GM12878 (cell line): ENCODE measurements around the gene DBX2. TPM values are rescaled to one million over a fixed set of nuclear protein-coding genes. Genes with fewer than 3 reads are reported as not detected.

Experiments
- ATAC-seq: fragments of 200-7000 bp; cut with Tn5 transposase; 3 replicates; pipeline ENCODE4 v1.9.1; 2020; ENCODE audit warnings: mild to moderate bottlenecking, moderate library complexity
- BruUV-seq: library from RNA; stranded (reverse); fragments of 400-500 nt; replicated peaks from 2 replicates; lab custom pipeline; 2021; lab: Mats Ljungman, UMichigan
- CTCF ChIA-PET: fragments of 300-600 bp; sonication (Branson Sonifier 250); formaldehyde crosslinking; extraction: SDS; loops from one replicate; lab custom pipeline; 2021; ENCODE audit warnings: inconsistent platforms; lab: Yijun Ruan, JAX
- POLR2A ChIA-PET: fragments of 350-600 bp; formaldehyde crosslinking; extraction: SDS; loops from one replicate; lab custom pipeline; 2021; ENCODE audit warnings: inconsistent platforms; lab: Charles Lee
- RAD21 ChIA-PET: fragments of 300-600 bp; sonication (Branson Sonifier 250); formaldehyde crosslinking; loops from one replicate; lab custom pipeline; 2023; ENCODE audit warnings: antibody characterized with exemption; ENCODE audit not compliant: unreplicated experiment; lab: Charles Lee
- SMC1A ChIA-PET: fragments of 300-600 bp; sonication (Branson Sonifier 250); formaldehyde crosslinking; loops from one replicate; lab custom pipeline; 2023; ENCODE audit not compliant: unreplicated experiment, uncharacterized antibody; lab: Charles Lee
- DNase-seq: peaks from one replicate; pipeline ENCODE4 v3.0.0-alpha.2; 2011; ENCODE audit warnings: low read depth, low spot score
- FAIRE-seq: peaks from 3 replicates; lab custom pipeline; 2011; peaks lifted over from hg19 to GRCh38; lab: Jason Lieb, UNC
- H2AFZ ChIP-seq: 2 replicates; pipeline ENCODE4 v1.6.0; 2011; ENCODE audit warnings: low read depth, low read length, control low read depth; ENCODE audit not compliant: control insufficient read depth
- H3K27ac ChIP-seq: 2 replicates; pipeline ENCODE4 v1.5.1; 2011; ENCODE audit warnings: control low read depth; ENCODE audit not compliant: control insufficient read depth, insufficient read depth
- H3K27me3 ChIP-seq, 2 experiments: replicated peaks in 1 of 2; 2 replicates each; pipeline versions ENCODE4 v1.6.0 to v1.6.1; 2011; ENCODE audit warnings: low read length in 1 of 2; ENCODE audit not compliant: control insufficient read depth in 2 of 2, insufficient read depth in 2 of 2
- H3K36me3 ChIP-seq, 2 experiments: 2 replicates each; pipeline ENCODE4 v1.5.1; 2011; ENCODE audit warnings: low read length in 1 of 2; ENCODE audit not compliant: control insufficient read depth in 2 of 2, insufficient read depth in 2 of 2
- H3K4me1 ChIP-seq: 2 replicates; pipeline ENCODE4 v1.6.1; 2011; ENCODE audit warnings: mild to moderate bottlenecking, low read length, moderate library complexity, mixed read lengths; ENCODE audit not compliant: control insufficient read depth, insufficient read depth
- H3K4me2 ChIP-seq: 2 replicates; pipeline ENCODE4 v1.6.0; 2011; ENCODE audit warnings: control low read depth; ENCODE audit not compliant: control insufficient read depth, insufficient read depth
- H3K4me3 ChIP-seq: fragments of 200-600 bp; sonication (generic); 2 replicates; pipeline ENCODE4 v1.5.1; 2016
- H3K79me2 ChIP-seq: 2 replicates; pipeline ENCODE4 v1.6.0; 2011; ENCODE audit warnings: low read length; ENCODE audit not compliant: control insufficient read depth, insufficient read depth
- H3K9ac ChIP-seq: 2 replicates; pipeline ENCODE4 v1.8.0; 2011; ENCODE audit warnings: low read length, control low read depth, mixed read lengths; ENCODE audit not compliant: control insufficient read depth, insufficient read depth
- H3K9me3 ChIP-seq: replicated peaks from 3 replicates; pipeline ENCODE4 v1.5.1; 2011; ENCODE audit warnings: mild to moderate bottlenecking, low read length; ENCODE audit not compliant: control insufficient read depth, insufficient read depth
- H4K20me1 ChIP-seq: 2 replicates; pipeline ENCODE4 v1.6.0; 2011; ENCODE audit not compliant: control insufficient read depth, insufficient read depth
- ATF7 ChIP-seq: fragments of 450-650 bp; IDR thresholded peaks from 2 replicates; pipeline ENCODE4 v1.6.1; 2016; ENCODE audit warnings: low read depth, mild to moderate bottlenecking
- BRCA1 ChIP-seq: IDR thresholded peaks from 2 replicates; pipeline ENCODE4 v1.6.1; 2011; ENCODE audit warnings: low read depth, low read length, improper control_type of control experiment
- DPF2 ChIP-seq: fragments of 450-650 bp; IDR thresholded peaks from 2 replicates; pipeline ENCODE4 v1.6.1; 2017; ENCODE audit warnings: mild to moderate bottlenecking
- LARP7 ChIP-seq: fragments of 450-650 bp; IDR thresholded peaks from 2 replicates; pipeline ENCODE4 v1.6.1; 2017; ENCODE audit warnings: mild to moderate bottlenecking
- MEF2A ChIP-seq: IDR thresholded peaks from 2 replicates; pipeline ENCODE4 v1.6.1; 2011; ENCODE audit warnings: low read depth, mild to moderate bottlenecking, low read length, moderate library complexity; ENCODE audit not compliant: insufficient read depth
- MYB ChIP-seq: fragments of 150-350 bp; IDR thresholded peaks from 2 replicates; pipeline ENCODE4 v1.6.1; 2014; ENCODE audit warnings: mild to moderate bottlenecking, low read depth, low read length, borderline replicate concordance
- NFXL1 ChIP-seq: fragments of 450-650 bp; IDR thresholded peaks from 2 replicates; pipeline ENCODE4 v1.6.1; 2017; ENCODE audit warnings: antibody characterized with exemption, mild to moderate bottlenecking, borderline replicate concordance
- NKRF ChIP-seq: fragments of 450-650 bp; conservative IDR thresholded peaks from 2 replicates; pipeline ENCODE4 v1.6.1; 2017; ENCODE audit warnings: mild to moderate bottlenecking, moderate library complexity
- RAD21 ChIP-seq: IDR thresholded peaks from 2 replicates; pipeline ENCODE4 v1.6.1; 2011; ENCODE audit warnings: mild to moderate bottlenecking, low read depth, low read length, moderate library complexity; ENCODE audit not compliant: insufficient read depth
- RELB ChIP-seq: fragments of 450-650 bp; IDR thresholded peaks from 2 replicates; pipeline ENCODE4 v1.6.1; 2017; ENCODE audit warnings: low read depth, mild to moderate bottlenecking, moderate library complexity
- SIX5 ChIP-seq: IDR thresholded peaks from 2 replicates; pipeline ENCODE4 v1.6.1; 2011; ENCODE audit warnings: mild to moderate bottlenecking, low read depth, low read length, moderate library complexity; ENCODE audit not compliant: severe bottlenecking
- SREBF1 ChIP-seq: IDR thresholded peaks from 2 replicates; pipeline ENCODE4 v1.6.1; 2012; ENCODE audit warnings: mild to moderate bottlenecking, low read length
- STAT1 ChIP-seq: fragments of 450-650 bp; conservative IDR thresholded peaks from 2 replicates; pipeline ENCODE4 v1.6.1; 2014; ENCODE audit warnings: antibody characterized with exemption, mild to moderate bottlenecking
- TBL1XR1 ChIP-seq: IDR thresholded peaks from 2 replicates; pipeline ENCODE4 v1.6.1; 2012; ENCODE audit warnings: low read depth, low read length, improper control_type of control experiment
- WGBS: methylation state at CpG from one replicate; pipeline ENCODE4 v1.1.6; 2016; ENCODE audit warnings: low lambda C conversion rate; ENCODE audit not compliant: insufficient replicate concordance, insufficient coverage; ENCODE audit errors: missing lambda C conversion rate; 5-methylcytosine and 5-hydroxymethylcytosine counted together
- in situ Hi-C: fragments of 300-500 bp; cut with MboI; formaldehyde crosslinking; loops from 9 replicates; pipeline ENCODE4 v1.14.3; 2018; ENCODE audit warnings: mixed read lengths
- intact Hi-C: fragments of 100-400 bp; cut with micrococcal nuclease; formaldehyde crosslinking; loops from one replicate; pipeline ENCODE4 v1.14.2; 2022; ENCODE audit not compliant: unreplicated experiment
- polyA plus RNA-seq, 11 experiments: library from polyadenylated mRNA; depleted of rRNA in 4 of 11; unstranded in 6 of 11; stranded (reverse) in 5 of 11; fragments of >200 nt; fragmentation: Nextera tagmentation in 4 of 11; fragmentation: Illumina TruSeq in 1 of 11; extraction: Ambion mirVana in 4 of 11; extraction: Trizol in 1 of 11; gene quantifications; 1 replicate in 1 of 11; 2 replicates in 10 of 11; pipeline versions ENCODE4 v1.2.1 to v1.2.3, GENCODE V29; 2011 to 2016; ENCODE audit warnings: inconsistent platforms in 2 of 11, missing spikeins in 2 of 11, low read depth in 1 of 11
- total RNA-seq, 4 experiments: library from RNA; depleted of rRNA in 3 of 4; stranded (reverse); fragments of >200 nt in 3 of 4; fragmentation: Illumina TruSeq in 1 of 4; extraction: Trizol in 1 of 4; gene quantifications; 2 replicates each; pipeline versions ENCODE4 v1.2.1 to v1.2.3, GENCODE V29; 2013 to 2021
- TF ChIP-seq, protein P1 (sequence below): IDR thresholded peaks from 2 replicates; pipeline ENCODE4 v1.6.1; 2011; ENCODE audit warnings: low read depth, low read length, improper control_type of control experiment, borderline replicate concordance
- TF ChIP-seq, protein P2 (sequence below): IDR thresholded peaks from 2 replicates; pipeline ENCODE4 v1.6.1; 2011; ENCODE audit warnings: mild to moderate bottlenecking, low read depth, low read length, moderate library complexity; ENCODE audit not compliant: insufficient replicate concordance
- TF ChIP-seq, protein P3 (sequence below): fragments of 450-650 bp; IDR thresholded peaks from 2 replicates; pipeline ENCODE4 v1.6.1; 2016; ENCODE audit warnings: mild to moderate bottlenecking

DBX2 gene
- total and polyA plus RNA-seq, 10 of the 15 experiments (the other 5 are each of a cell fraction or from before 2014, with no cell fraction given), result not detected

GRCh38 chr12:45075587-45076282, 24.8 kb upstream of the DBX2 start (continued):
- no peak for TF ChIP-seq NKRF
- no peak for TF ChIP-seq SIX5
- TF ChIP-seq RELB, result no peak
- TF ChIP-seq NFXL1, result no peak

DNA sequence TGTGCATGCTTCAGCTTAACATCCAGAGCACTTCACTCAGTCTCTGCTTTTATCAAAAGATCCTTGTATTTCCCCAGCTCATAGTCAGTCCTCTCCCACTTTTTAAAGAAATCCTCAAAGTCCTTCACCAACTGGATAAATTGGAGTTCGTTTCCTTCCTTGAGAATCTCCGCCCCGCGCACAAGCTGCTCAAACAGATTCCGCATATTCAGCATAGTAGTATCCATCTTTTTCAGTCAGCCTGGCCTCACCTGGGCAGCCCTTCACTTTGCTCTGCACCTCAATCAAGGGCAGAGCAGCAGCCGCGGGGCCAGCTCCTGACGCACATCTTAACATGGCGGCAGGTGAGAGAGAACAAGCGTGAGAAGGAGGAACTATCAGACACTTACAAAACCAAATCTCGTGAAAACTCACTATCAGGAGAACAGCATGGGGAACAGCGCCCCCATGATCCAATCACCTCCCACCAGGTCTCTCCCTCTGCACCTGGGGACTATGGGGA, 14.3 kb upstream of the DBX2 start:
- Histone ChIP-seq H3K4me3 (no peak overlapping the region), H3K4me1 (no peaks in the 10 kb centered on the region), H3K27me3 (no peaks in the 10 kb centered on the region; a peak in 1 of 4 replicates), H3K79me2 (no peaks in the 10 kb centered on the region), H3K27ac (no peak overlapping the region), H3K4me2 (no peak overlapping the region), H3K36me3 (no peaks in the 10 kb centered on the region), H4K20me1 (no peaks in the 10 kb centered on the region), H3K9ac (no peak overlapping the region), H2AFZ (no peak overlapping the region), H3K9me3 (no peaks in the 10 kb centered on the region; the same call in 2 of the 3 replicates)
- RAD21 ChIA-PET, result no interaction called here
- 58% methylated on average over 12 of the region's 12 CpGs for WGBS
- in situ Hi-C loops (no loop called here), intact Hi-C loops (no loop called here)
- BruUV-seq, result no TSS peak
- SMC1A ChIA-PET, result no interaction called here
- no peak for ATAC-seq
- POLR2A ChIA-PET, result no interaction called here
- FAIRE-seq, result no peak
- no peak for DNase-seq
- CTCF ChIA-PET, result no interaction called here
- TF ChIP-seq LARP7, result no peak
- TF ChIP-seq MEF2A, result no peak
- TF ChIP-seq, protein P1, sequence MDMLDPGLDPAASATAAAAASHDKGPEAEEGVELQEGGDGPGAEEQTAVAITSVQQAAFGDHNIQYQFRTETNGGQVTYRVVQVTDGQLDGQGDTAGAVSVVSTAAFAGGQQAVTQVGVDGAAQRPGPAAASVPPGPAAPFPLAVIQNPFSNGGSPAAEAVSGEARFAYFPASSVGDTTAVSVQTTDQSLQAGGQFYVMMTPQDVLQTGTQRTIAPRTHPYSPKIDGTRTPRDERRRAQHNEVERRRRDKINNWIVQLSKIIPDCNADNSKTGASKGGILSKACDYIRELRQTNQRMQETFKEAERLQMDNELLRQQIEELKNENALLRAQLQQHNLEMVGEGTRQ, result no peak
- TF ChIP-seq, protein P2, sequence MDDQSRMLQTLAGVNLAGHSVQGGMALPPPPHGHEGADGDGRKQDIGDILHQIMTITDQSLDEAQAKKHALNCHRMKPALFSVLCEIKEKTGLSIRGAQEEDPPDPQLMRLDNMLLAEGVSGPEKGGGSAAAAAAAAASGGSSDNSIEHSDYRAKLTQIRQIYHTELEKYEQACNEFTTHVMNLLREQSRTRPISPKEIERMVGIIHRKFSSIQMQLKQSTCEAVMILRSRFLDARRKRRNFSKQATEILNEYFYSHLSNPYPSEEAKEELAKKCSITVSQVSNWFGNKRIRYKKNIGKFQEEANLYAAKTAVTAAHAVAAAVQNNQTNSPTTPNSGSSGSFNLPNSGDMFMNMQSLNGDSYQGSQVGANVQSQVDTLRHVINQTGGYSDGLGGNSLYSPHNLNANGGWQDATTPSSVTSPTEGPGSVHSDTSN, result no peak
- TF ChIP-seq RAD21, result no peak
- no peak for TF ChIP-seq TBL1XR1
- TF ChIP-seq STAT1, result no peak
- TF ChIP-seq DPF2, result no peak
- TF ChIP-seq ATF7, result no peak
- no peak for TF ChIP-seq BRCA1
- TF ChIP-seq, protein P3, sequence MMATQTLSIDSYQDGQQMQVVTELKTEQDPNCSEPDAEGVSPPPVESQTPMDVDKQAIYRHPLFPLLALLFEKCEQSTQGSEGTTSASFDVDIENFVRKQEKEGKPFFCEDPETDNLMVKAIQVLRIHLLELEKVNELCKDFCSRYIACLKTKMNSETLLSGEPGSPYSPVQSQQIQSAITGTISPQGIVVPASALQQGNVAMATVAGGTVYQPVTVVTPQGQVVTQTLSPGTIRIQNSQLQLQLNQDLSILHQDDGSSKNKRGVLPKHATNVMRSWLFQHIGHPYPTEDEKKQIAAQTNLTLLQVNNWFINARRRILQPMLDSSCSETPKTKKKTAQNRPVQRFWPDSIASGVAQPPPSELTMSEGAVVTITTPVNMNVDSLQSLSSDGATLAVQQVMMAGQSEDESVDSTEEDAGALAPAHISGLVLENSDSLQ, result no peak
- TF ChIP-seq MYB, result no peak
- no peak for TF ChIP-seq SREBF1
